Measurements from ENCODE around the gene TNFRSF18. TPM values are rescaled to one million over a fixed set of nuclear protein-coding genes. Genes with fewer than 3 reads are reported as not detected.

The TNFRSF18 gene
- total RNA-seq, 4 donors from 2014 or later: 0.49 to 0.67 TPM; not detected in 2

- Histone ChIP-seq H3K27me3 (no peaks in the 10 kb centered on the region), H3K9me3 (no peaks in the 10 kb centered on the region), H3K36me3 (no peaks in the 10 kb centered on the region), H3K27ac (no peak overlapping the region), H3K4me1 (peaks cover 0 to 14% of the 10 kb centered on the region in 2 donors), H3K4me3 (replicated peaks in 1 of 3) (no peak overlapping the region)
- no peak for DNase-seq
- intact Hi-C loops (cut with DNase I): no loop called here
- TF ChIP-seq POLR2A (IDR thresholded peaks at IDR 0.05): no peak
- TF ChIP-seq CTCF (IDR thresholded peaks at IDR 0.05): no peak
- WGBS, 2 donors: 76 to 86% methylated on average over 12 to 17 of the region's 37 CpGs
These were observed 37.7 kb downstream of the TNFRSF18 start for GRCh38 chr1:1168451-1169411.

GRCh38 chr1:1167841-1168450 is 38.4 kb downstream of the TNFRSF18 start:
- intact Hi-C loops (cut with DNase I): no loop called here
- DNase-seq: no peak
- Histone ChIP-seq H3K27ac (no peak overlapping the region), H3K9me3 (no peaks in the 10 kb centered on the region), H3K36me3 (no peaks in the 10 kb centered on the region), H3K27me3 (no peaks in the 10 kb centered on the region), H3K4me3 (replicated peaks in 1 of 3) (no peak overlapping the region), H3K4me1 (peaks cover 0 to 14% of the 10 kb centered on the region in 2 donors)
- TF ChIP-seq POLR2A (IDR thresholded peaks at IDR 0.05) (no peak), CTCF (IDR thresholded peaks at IDR 0.05) (no peak)
- WGBS, 2 donors: 90 to 92% methylated on average over 15 to 24 of the region's 36 CpGs

- TF ChIP-seq CTCF (IDR thresholded peaks at IDR 0.05): no peak
- Histone ChIP-seq H3K36me3 (no peaks in the 10 kb centered on the region), H3K9me3 (no peaks in the 10 kb centered on the region), H3K4me3 (replicated peaks in 1 of 3) (no peak overlapping the region), H3K27ac (no peak overlapping the region), H3K27me3 (no peaks in the 10 kb centered on the region), H3K4me1 (peaks cover 2 to 14% of the 10 kb centered on the region in 2 donors)
- intact Hi-C loops (cut with DNase I): no loop called here
- no peak for DNase-seq
- 81 to 100% methylated on average over 5 to 17 of the region's 20 CpGs for WGBS, 2 donors
These were observed 39.0 kb downstream of the TNFRSF18 start for GRCh38 chr1:1167398-1167821.

GRCh38 chr1:1166642-1167397 is 39.6 kb downstream of the TNFRSF18 start:
- intact Hi-C loops (cut with DNase I): no loop called here
- DNase-seq: no peak
- H3K4me1 ChIP-seq: peaks cover 7 to 19% of the 10 kb centered on the region in 2 donors
- WGBS, 2 donors: 89 to 100% methylated on average over 2 to 3 of the region's 44 CpGs
- H3K4me3 ChIP-seq (replicated peaks in 1 of 3): no peak overlapping the region
- H3K27ac ChIP-seq: no peak overlapping the region
- no peaks in the 10 kb centered on the region for H3K27me3 ChIP-seq
- no peaks in the 10 kb centered on the region for H3K36me3 ChIP-seq
- no peak for TF ChIP-seq CTCF (IDR thresholded peaks at IDR 0.05)
- no peak for TF ChIP-seq POLR2A (IDR thresholded peaks at IDR 0.05)
- H3K9me3 ChIP-seq: no peaks in the 10 kb centered on the region

All from thyroid gland (tissue), 4 donors.